GM23338 (cell line): ENCODE results near the gene CROCC2.

ENCODE experiments used
- CREB1 ChIP-seq: fragments of 250-450 bp; sonication (Bioruptor Pico); IDR thresholded peaks from 2 replicates; pipeline ENCODE4 v1.5.0; 2020; ENCODE audit warnings: low read depth, mild to moderate bottlenecking, moderate library complexity
- CTCF ChIP-seq, 2 experiments: fragments of 200-600 bp in 1 of 2; sonication (generic) in 1 of 2; conservative IDR thresholded peaks; 2 replicates each; pipeline versions ENCODE4 v1.5.1 to v1.6.1; 2016 to 2017; ENCODE audit warnings: antibody characterized with exemption in 2 of 2, low read depth in 2 of 2, mild to moderate bottlenecking in 2 of 2, moderate library complexity in 1 of 2
- ETS1 ChIP-seq: IDR thresholded peaks from 2 replicates; pipeline ENCODE4 v1.6.1; 2016; ENCODE audit warnings: antibody characterized with exemption
- EZH2 ChIP-seq: fragments of 200-600 bp; sonication (generic); IDR thresholded peaks from one replicate; pipeline ENCODE4 v1.8.0; 2017; ENCODE audit warnings: antibody characterized with exemption, mild to moderate bottlenecking, low read depth; ENCODE audit not compliant: unreplicated experiment
- EZH2phosphoT487 ChIP-seq: fragments of 200-600 bp; sonication (generic); IDR thresholded peaks from one replicate; pipeline ENCODE4 v1.8.1; 2018; ENCODE audit warnings: antibody characterized with exemption; ENCODE audit not compliant: unreplicated experiment
- JUNB ChIP-seq: IDR thresholded peaks from one replicate; pipeline ENCODE4 v1.6.1; 2016; ENCODE audit warnings: antibody characterized with exemption; ENCODE audit not compliant: unreplicated experiment
- NANOG ChIP-seq: IDR thresholded peaks from 2 replicates; pipeline ENCODE4 v1.6.1; 2016; ENCODE audit warnings: antibody characterized with exemption, borderline replicate concordance
- POLR2AphosphoS5 ChIP-seq: IDR thresholded peaks from 2 replicates; pipeline ENCODE4 v1.6.1; 2016; ENCODE audit warnings: antibody characterized with exemption, low read depth
- REST ChIP-seq: IDR thresholded peaks from one replicate; pipeline ENCODE4 v1.6.1; 2018; ENCODE audit warnings: antibody characterized with exemption; ENCODE audit not compliant: unreplicated experiment
- ZNF114 ChIP-seq: fragments of 250-450 bp; sonication (Bioruptor Pico); IDR thresholded peaks from 2 replicates; pipeline ENCODE4 v1.5.0; 2020; ENCODE audit warnings: mild to moderate bottlenecking, moderate library complexity

- TF ChIP-seq CTCF (conservative IDR thresholded peaks at IDR 0.05; ENCODE audit: low read depth in 2 of 2), result no peak
- TF ChIP-seq ETS1, result no peak
- TF ChIP-seq EZH2phosphoT487, result no peak
- TF ChIP-seq POLR2AphosphoS5, result no peak
- no peak for TF ChIP-seq JUNB
- TF ChIP-seq EZH2, result no peak
- TF ChIP-seq CREB1 (CRISPR knock-in tag), result no peak
- TF ChIP-seq REST, result no peak
- TF ChIP-seq ZNF114 (CRISPR knock-in tag), result no peak
- TF ChIP-seq NANOG, result no peak
Measured at GRCh38 chr2:241008711-241009121, 102.6 kb downstream of the CROCC2 start.
